IMR-90 (cell line): Measurements from ENCODE around the gene EML3. TPM values are rescaled to one million over a fixed set of nuclear protein-coding genes. Genes with fewer than 3 reads are reported as not detected.

Source experiments
- ATAC-seq: fragments of 200-7000 bp; cut with Tn5 transposase; 2 replicates; pipeline ENCODE4 v1.9.1; 2020; ENCODE audit warnings: low read depth, mild to moderate bottlenecking, moderate library complexity
- BruUV-seq: library from RNA; stranded (reverse); fragments of 400-500 nt; replicated peaks from 2 replicates; lab custom pipeline; 2021; lab: Mats Ljungman, UMichigan
- CTCF ChIA-PET: fragments of 300-600 bp; formaldehyde crosslinking; extraction: SDS; loops from one replicate; lab custom pipeline; 2021; ENCODE audit warnings: antibody characterized with exemption; lab: Yijun Ruan, JAX
- POLR2A ChIA-PET: fragments of 300-600 bp; sonication (Branson Sonifier 250); formaldehyde crosslinking; loops from one replicate; lab custom pipeline; 2022; ENCODE audit warnings: antibody characterized with exemption; ENCODE audit not compliant: unreplicated experiment; lab: Charles Lee
- DNase-seq: peaks from one replicate; pipeline ENCODE4 v3.0.0; 2013
- H2AFZ ChIP-seq: replicated peaks from 2 replicates; pipeline ENCODE3; 2013; ENCODE audit warnings: low read length, mild to moderate bottlenecking; ENCODE audit not compliant: poor library complexity
- H2AK5ac ChIP-seq: 2 replicates; pipeline ENCODE4 v1.6.1; 2013; ENCODE audit warnings: low read depth, low read length, inconsistent platforms
- H2AK9ac ChIP-seq: replicated peaks from 2 replicates; pipeline ENCODE3; 2013; ENCODE audit warnings: mild to moderate bottlenecking, low read depth, low read length, moderate library complexity; ENCODE audit not compliant: poor library complexity
- H2BK120ac ChIP-seq: 2 replicates; pipeline ENCODE4 v1.6.1; 2013; ENCODE audit warnings: low read depth, low read length, inconsistent platforms
- H2BK15ac ChIP-seq: 3 replicates; pipeline ENCODE4 v1.6.1; 2013; ENCODE audit warnings: low read depth, low read length, inconsistent platforms
- H2BK20ac ChIP-seq: 2 replicates; pipeline ENCODE4 v1.6.1; 2013; ENCODE audit warnings: low read depth, mild to moderate bottlenecking, inconsistent platforms, low read length, moderate library complexity
- H2BK5ac ChIP-seq: 2 replicates; pipeline ENCODE4 v1.6.1; 2013; ENCODE audit warnings: mild to moderate bottlenecking, low read depth, low read length, inconsistent platforms; ENCODE audit not compliant: poor library complexity, severe bottlenecking
- H3K14ac ChIP-seq: replicated peaks from 2 replicates; pipeline ENCODE4 v1.6.1; 2013; ENCODE audit warnings: low read depth, low read length, inconsistent platforms
- H3K18ac ChIP-seq: 2 replicates; pipeline ENCODE4 v1.6.1; 2013; ENCODE audit warnings: low read depth, low read length, control low read depth
- H3K23ac ChIP-seq: 2 replicates; pipeline ENCODE4 v1.6.1; 2013; ENCODE audit warnings: low read depth, low read length, inconsistent platforms
- H3K27ac ChIP-seq: 2 replicates; pipeline ENCODE4 v1.5.1; 2013; ENCODE audit warnings: mild to moderate bottlenecking, control low read depth, low read length; ENCODE audit not compliant: insufficient read depth
- H3K27me3 ChIP-seq: 2 replicates; pipeline ENCODE4 v1.6.1; 2013; ENCODE audit warnings: low read length; ENCODE audit not compliant: control insufficient read depth, insufficient read depth
- H3K36me3 ChIP-seq: 2 replicates; pipeline ENCODE4 v1.6.1; 2013; ENCODE audit warnings: low read length, mixed read lengths; ENCODE audit not compliant: control insufficient read depth, insufficient read depth
- H3K4ac ChIP-seq: 2 replicates; pipeline ENCODE4 v1.6.1; 2013; ENCODE audit warnings: low read depth, low read length, inconsistent platforms
- H3K4me1 ChIP-seq: 2 replicates; pipeline ENCODE4 v1.6.1; 2013; ENCODE audit warnings: low read length, mixed read lengths; ENCODE audit not compliant: control insufficient read depth, insufficient read depth
- H3K4me2 ChIP-seq: 2 replicates; pipeline ENCODE4 v1.6.1; 2013; ENCODE audit warnings: low read depth, mild to moderate bottlenecking, control low read depth, low read length, moderate library complexity
- H3K4me3 ChIP-seq: 2 replicates; pipeline ENCODE4 v1.5.1; 2013; ENCODE audit warnings: low read depth, mild to moderate bottlenecking, control low read depth, low read length, moderate library complexity; ENCODE audit not compliant: insufficient read depth
- H3K56ac ChIP-seq: 2 replicates; pipeline ENCODE4 v1.6.1; 2013; ENCODE audit warnings: low read length, inconsistent platforms; ENCODE audit not compliant: insufficient read depth; ENCODE audit errors: extremely low read depth
- H3K79me1 ChIP-seq, 2 experiments: 2 replicates each; pipeline ENCODE4 v1.6.1; 2013; ENCODE audit warnings: low read length in 2 of 2, inconsistent platforms in 1 of 2, low read depth in 1 of 2
- H3K9ac ChIP-seq: 2 replicates; pipeline ENCODE4 v1.6.1; 2013; ENCODE audit warnings: low read depth, low read length, control low read depth
- H3K9me1 ChIP-seq: 2 replicates; pipeline ENCODE4 v1.6.1; 2013; ENCODE audit warnings: low read length, inconsistent platforms; ENCODE audit not compliant: insufficient read depth
- H3K9me3 ChIP-seq: 2 replicates; pipeline ENCODE4 v1.6.1; 2013; ENCODE audit warnings: low read length; ENCODE audit not compliant: control insufficient read depth, insufficient read depth
- H4K20me1 ChIP-seq: 2 replicates; pipeline ENCODE4 v1.6.1; 2013; ENCODE audit warnings: low read length, inconsistent platforms; ENCODE audit not compliant: insufficient read depth
- H4K5ac ChIP-seq: 2 replicates; pipeline ENCODE4 v1.6.1; 2013; ENCODE audit warnings: mild to moderate bottlenecking, low read depth, low read length, control low read depth
- H4K8ac ChIP-seq, 2 experiments: 2 replicates each; pipeline ENCODE4 v1.6.1; 2013; ENCODE audit warnings: low read depth in 2 of 2, low read length in 2 of 2, control low read depth in 1 of 2, inconsistent platforms in 1 of 2
- H4K91ac ChIP-seq: 2 replicates; pipeline ENCODE4 v1.6.1; 2013; ENCODE audit warnings: low read depth, low read length, inconsistent platforms; ENCODE audit not compliant: insufficient read depth
- BHLHE40 ChIP-seq: fragments of 150-350 bp; IDR thresholded peaks from 2 replicates; pipeline ENCODE4 v1.6.1; 2016; ENCODE audit warnings: mild to moderate bottlenecking, low read depth, low read length
- CEBPB ChIP-seq: IDR thresholded peaks from 2 replicates; pipeline ENCODE4 v1.6.1; 2012; ENCODE audit warnings: low read depth, low read length, improper control_type of control experiment
- CHD1 ChIP-seq: IDR thresholded peaks from 2 replicates; pipeline ENCODE4 v1.6.1; 2012; ENCODE audit warnings: low read depth, low read length, improper control_type of control experiment
- FOS ChIP-seq: fragments of 150-350 bp; IDR thresholded peaks from 2 replicates; pipeline ENCODE4 v1.6.1; 2016; ENCODE audit warnings: low read depth, low read length
- MAFK ChIP-seq: IDR thresholded peaks from 2 replicates; pipeline ENCODE4 v1.6.1; 2012; ENCODE audit warnings: low read depth, low read length, improper control_type of control experiment
- MAZ ChIP-seq: IDR thresholded peaks from 2 replicates; pipeline ENCODE4 v1.6.1; 2012; ENCODE audit warnings: low read depth, mild to moderate bottlenecking, low read length, improper control_type of control experiment, moderate library complexity, borderline replicate concordance
- MXI1 ChIP-seq: IDR thresholded peaks from 2 replicates; pipeline ENCODE4 v1.6.1; 2012; ENCODE audit warnings: low read depth, mild to moderate bottlenecking, low read length, moderate library complexity, borderline replicate concordance
- NFE2L2 ChIP-seq: fragments of 150-350 bp; IDR thresholded peaks from 2 replicates; pipeline ENCODE4 v1.6.1; 2016; ENCODE audit warnings: low read depth, mild to moderate bottlenecking, low read length
- POLR2A ChIP-seq: IDR thresholded peaks from 2 replicates; pipeline ENCODE4 v1.6.1; 2012; ENCODE audit warnings: mild to moderate bottlenecking, low read depth, low read length
- RAD21 ChIP-seq: IDR thresholded peaks from 2 replicates; pipeline ENCODE4 v1.6.1; 2012; ENCODE audit warnings: low read length, improper control_type of control experiment
- RCOR1 ChIP-seq: IDR thresholded peaks from 2 replicates; pipeline ENCODE4 v1.6.1; 2012; ENCODE audit warnings: mild to moderate bottlenecking, low read length, improper control_type of control experiment; ENCODE audit not compliant: insufficient replicate concordance
- RFX5 ChIP-seq: IDR thresholded peaks from 2 replicates; pipeline ENCODE4 v1.8.0; 2012; ENCODE audit warnings: low read depth, mild to moderate bottlenecking, low read length, moderate library complexity
- SMC3 ChIP-seq: fragments of 150-350 bp; IDR thresholded peaks from 2 replicates; pipeline ENCODE4 v1.6.1; 2016; ENCODE audit warnings: low read depth, mild to moderate bottlenecking, antibody characterized with exemption, low read length, moderate library complexity
- WGBS, 2 experiments: methylation state at CpG; one replicate each; pipeline versions ENCODE4 v1.1.5 to v1.1.7; 2013; ENCODE audit warnings: missing lambda C conversion rate in 2 of 2; ENCODE audit not compliant: insufficient read length in 1 of 2; ENCODE audit errors: extremely low coverage in 2 of 2; 5-methylcytosine and 5-hydroxymethylcytosine counted together
- dilution Hi-C: fragments of 300-500 bp; cut with HindIII; formaldehyde crosslinking; loops from one replicate; pipeline ENCODE4 v1.14.3; 2018; ENCODE audit warnings: low sequenced_read_pairs; ENCODE audit not compliant: unreplicated experiment
- in situ Hi-C: fragments of 300-500 bp; cut with MboI; formaldehyde crosslinking; loops from 3 replicates; pipeline ENCODE4 v1.14.3; 2019; ENCODE audit warnings: low sequenced_read_pairs, inconsistent platforms, mixed read lengths
- intact Hi-C: fragments of 100-400 bp; cut with micrococcal nuclease; formaldehyde crosslinking; loops from 2 replicates; pipeline ENCODE4 v1.10.0; 2022
- polyA plus RNA-seq, 3 experiments: library from polyadenylated mRNA; depleted of rRNA; stranded (reverse); fragments of >200 nt; gene quantifications; 2 replicates each; pipeline ENCODE4 v1.2.3, GENCODE V29; 2012; ENCODE audit warnings: low replicate concordance in 1 of 3
- total RNA-seq: library from RNA; depleted of rRNA; stranded (reverse); fragments of >200 nt; gene quantifications from 2 replicates; pipeline ENCODE4 v1.2.3, GENCODE V29; 2012
- TF ChIP-seq, protein P1 (sequence below): fragments of 150-350 bp; IDR thresholded peaks from 2 replicates; pipeline ENCODE4 v1.6.1; 2017; ENCODE audit warnings: mild to moderate bottlenecking, antibody characterized with exemption, low read length, low read depth
- TF ChIP-seq, protein P2 (sequence below): fragments of 150-350 bp; IDR thresholded peaks from 2 replicates; pipeline ENCODE4 v1.6.1; 2016; ENCODE audit warnings: low read depth, mild to moderate bottlenecking, low read length, moderate library complexity, borderline replicate concordance
- TF ChIP-seq, protein P3 (sequence below): conservative IDR thresholded peaks from 2 replicates; pipeline ENCODE4 v1.5.1; 2012; ENCODE audit warnings: mild to moderate bottlenecking, low read depth, low read length, improper control_type of control experiment

Gene EML3
- total and polyA plus RNA-seq, 2 of the 4 experiments (the other 2 are of a cell fraction): 5.0 to 24.7 TPM

DNA sequence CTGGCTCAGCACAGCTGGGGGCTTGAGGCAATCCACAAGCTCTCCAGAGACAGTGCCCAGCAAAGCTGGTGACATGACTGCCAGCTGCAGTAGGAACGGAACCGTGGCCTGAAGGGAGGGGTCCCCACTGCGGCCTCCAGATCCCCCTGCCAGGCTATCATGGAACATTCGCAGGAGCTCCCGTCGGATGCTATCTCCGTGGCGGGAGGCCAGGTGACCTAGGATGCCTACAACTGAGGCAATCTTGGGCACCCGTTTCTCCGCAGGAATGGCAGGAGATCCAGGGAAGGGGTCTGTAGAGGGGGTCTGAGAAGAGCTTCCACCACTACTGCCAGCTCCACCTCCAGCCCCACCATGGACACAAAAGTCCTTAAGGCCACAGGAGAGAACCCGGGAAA is 36.4 kb upstream of the EML3 start:
- dilution Hi-C loops: no loop called here
- in situ Hi-C loops: no loop called here
- Histone ChIP-seq H4K5ac (no peak overlapping the region), H3K18ac (no peak overlapping the region), H3K23ac (no peak overlapping the region), H2BK20ac (no peak overlapping the region), H3K9ac (no peak overlapping the region), H3K27me3 (no peaks in the 10 kb centered on the region), H2AK5ac (no peak overlapping the region), H3K4me2 (no peak overlapping the region), H3K79me1 (peaks cover 6 to 57% of the 10 kb centered on the region in 2 experiments), H2BK15ac (no peak overlapping the region), H2AK9ac (no peak overlapping the region), H2AFZ (no peak overlapping the region), H2BK5ac (no peak overlapping the region), H4K91ac (no peak overlapping the region), H3K4me1 (peaks cover 8% of the 10 kb centered on the region), H3K9me1 (0 out of 2 replicates have a peak, but pooled peaks cover 6% of the 10 kb centered on the region), H3K56ac (no peak overlapping the region), H3K14ac (no peak overlapping the region), H3K27ac (no peak overlapping the region), H2BK120ac (no peak overlapping the region), H3K4ac (no peak overlapping the region), H4K20me1 (peaks cover 17% of the 10 kb centered on the region), H3K36me3 (peaks cover 32% of the 10 kb centered on the region), H4K8ac (no peak overlapping the region), H3K4me3 (no peak overlapping the region), H3K9me3 (no peaks in the 10 kb centered on the region)
- no peak for DNase-seq
- CTCF ChIA-PET: no interaction called here
- TF ChIP-seq, protein P1, sequence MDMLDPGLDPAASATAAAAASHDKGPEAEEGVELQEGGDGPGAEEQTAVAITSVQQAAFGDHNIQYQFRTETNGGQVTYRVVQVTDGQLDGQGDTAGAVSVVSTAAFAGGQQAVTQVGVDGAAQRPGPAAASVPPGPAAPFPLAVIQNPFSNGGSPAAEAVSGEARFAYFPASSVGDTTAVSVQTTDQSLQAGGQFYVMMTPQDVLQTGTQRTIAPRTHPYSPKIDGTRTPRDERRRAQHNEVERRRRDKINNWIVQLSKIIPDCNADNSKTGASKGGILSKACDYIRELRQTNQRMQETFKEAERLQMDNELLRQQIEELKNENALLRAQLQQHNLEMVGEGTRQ: no peak
- TF ChIP-seq FOS (no peak), MAZ (no peak), CEBPB (no peak), BHLHE40 (no peak), CHD1 (no peak), RCOR1 (no peak), MXI1 (no peak), RFX5 (no peak), POLR2A (no peak), SMC3 (no peak), MAFK (no peak), NFE2L2 (no peak), RAD21 (no peak)
- TF ChIP-seq, protein P2, sequence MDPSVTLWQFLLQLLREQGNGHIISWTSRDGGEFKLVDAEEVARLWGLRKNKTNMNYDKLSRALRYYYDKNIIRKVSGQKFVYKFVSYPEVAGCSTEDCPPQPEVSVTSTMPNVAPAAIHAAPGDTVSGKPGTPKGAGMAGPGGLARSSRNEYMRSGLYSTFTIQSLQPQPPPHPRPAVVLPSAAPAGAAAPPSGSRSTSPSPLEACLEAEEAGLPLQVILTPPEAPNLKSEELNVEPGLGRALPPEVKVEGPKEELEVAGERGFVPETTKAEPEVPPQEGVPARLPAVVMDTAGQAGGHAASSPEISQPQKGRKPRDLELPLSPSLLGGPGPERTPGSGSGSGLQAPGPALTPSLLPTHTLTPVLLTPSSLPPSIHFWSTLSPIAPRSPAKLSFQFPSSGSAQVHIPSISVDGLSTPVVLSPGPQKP: no peak
- TF ChIP-seq, protein P3, sequence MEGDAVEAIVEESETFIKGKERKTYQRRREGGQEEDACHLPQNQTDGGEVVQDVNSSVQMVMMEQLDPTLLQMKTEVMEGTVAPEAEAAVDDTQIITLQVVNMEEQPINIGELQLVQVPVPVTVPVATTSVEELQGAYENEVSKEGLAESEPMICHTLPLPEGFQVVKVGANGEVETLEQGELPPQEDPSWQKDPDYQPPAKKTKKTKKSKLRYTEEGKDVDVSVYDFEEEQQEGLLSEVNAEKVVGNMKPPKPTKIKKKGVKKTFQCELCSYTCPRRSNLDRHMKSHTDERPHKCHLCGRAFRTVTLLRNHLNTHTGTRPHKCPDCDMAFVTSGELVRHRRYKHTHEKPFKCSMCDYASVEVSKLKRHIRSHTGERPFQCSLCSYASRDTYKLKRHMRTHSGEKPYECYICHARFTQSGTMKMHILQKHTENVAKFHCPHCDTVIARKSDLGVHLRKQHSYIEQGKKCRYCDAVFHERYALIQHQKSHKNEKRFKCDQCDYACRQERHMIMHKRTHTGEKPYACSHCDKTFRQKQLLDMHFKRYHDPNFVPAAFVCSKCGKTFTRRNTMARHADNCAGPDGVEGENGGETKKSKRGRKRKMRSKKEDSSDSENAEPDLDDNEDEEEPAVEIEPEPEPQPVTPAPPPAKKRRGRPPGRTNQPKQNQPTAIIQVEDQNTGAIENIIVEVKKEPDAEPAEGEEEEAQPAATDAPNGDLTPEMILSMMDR: no peak
- intact Hi-C loops: no loop called here
- BruUV-seq: no TSS peak
- WGBS, 2 experiments: 84% methylated on average over 9 of the region's 11 CpGs; no CpG with 5 or more reads in 1 of the 2 experiments
- no peak for ATAC-seq
- POLR2A ChIA-PET: interaction anchor here (1.3 kb wide), 1 partner anchor 17 kb away, joined by 5 read pairs; the partner anchor contains the start of gene CSKMT
